ENCODE measurements around the gene SH2D3C.

SH2D3C gene, protein sequence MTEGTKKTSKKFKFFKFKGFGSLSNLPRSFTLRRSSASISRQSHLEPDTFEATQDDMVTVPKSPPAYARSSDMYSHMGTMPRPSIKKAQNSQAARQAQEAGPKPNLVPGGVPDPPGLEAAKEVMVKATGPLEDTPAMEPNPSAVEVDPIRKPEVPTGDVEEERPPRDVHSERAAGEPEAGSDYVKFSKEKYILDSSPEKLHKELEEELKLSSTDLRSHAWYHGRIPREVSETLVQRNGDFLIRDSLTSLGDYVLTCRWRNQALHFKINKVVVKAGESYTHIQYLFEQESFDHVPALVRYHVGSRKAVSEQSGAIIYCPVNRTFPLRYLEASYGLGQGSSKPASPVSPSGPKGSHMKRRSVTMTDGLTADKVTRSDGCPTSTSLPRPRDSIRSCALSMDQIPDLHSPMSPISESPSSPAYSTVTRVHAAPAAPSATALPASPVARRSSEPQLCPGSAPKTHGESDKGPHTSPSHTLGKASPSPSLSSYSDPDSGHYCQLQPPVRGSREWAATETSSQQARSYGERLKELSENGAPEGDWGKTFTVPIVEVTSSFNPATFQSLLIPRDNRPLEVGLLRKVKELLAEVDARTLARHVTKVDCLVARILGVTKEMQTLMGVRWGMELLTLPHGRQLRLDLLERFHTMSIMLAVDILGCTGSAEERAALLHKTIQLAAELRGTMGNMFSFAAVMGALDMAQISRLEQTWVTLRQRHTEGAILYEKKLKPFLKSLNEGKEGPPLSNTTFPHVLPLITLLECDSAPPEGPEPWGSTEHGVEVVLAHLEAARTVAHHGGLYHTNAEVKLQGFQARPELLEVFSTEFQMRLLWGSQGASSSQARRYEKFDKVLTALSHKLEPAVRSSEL

DNA sequence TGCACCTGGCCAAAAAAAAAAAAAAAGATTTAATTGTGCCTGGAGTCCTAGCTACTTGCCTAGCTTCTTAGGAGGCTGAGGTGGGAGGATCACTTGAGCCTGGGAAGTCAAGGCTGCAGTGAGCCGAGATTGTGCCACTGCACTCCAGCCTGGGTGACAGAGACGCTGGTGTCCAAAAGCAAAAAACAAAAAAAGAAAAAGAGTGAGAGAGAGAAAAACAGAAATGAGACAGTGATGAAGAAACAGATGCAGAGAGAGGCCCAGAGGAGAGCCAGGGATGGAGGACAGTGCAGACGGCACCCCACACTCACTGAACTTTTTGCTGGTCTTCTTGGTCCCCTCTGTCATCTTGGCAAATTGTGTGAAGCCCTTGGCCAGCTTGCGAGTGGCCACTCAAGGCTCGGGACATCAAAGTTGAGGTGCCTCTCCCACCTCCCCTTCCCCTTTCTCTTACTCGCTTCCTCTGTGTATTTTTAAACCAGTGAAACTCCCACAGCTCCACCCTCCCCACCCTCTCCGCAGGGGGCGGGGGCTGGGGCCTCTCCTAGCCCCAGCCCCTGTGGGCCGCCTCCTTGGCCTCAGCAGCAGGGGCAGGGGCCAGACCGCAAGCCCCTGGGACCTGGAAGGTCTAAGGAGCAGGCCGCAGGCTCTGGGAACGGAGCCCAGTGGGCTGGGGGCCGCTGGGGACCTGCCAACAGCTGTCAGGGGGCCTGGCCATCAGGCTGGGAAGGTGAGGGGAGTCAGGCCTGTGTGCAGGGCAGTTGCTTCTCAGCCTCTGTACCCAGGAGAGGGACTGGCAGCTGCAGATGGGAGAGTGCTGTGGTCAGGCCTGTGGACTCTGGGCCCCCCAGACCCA, at the start of gene SH2D3C:
Gene SH2D3C, minus strand, starts transcription at position 387 of the 856 bp plus-strand sequence. Its CDS starts 39 bp downstream, at position 348.
- FAIRE-seq, result no peak

DNA sequence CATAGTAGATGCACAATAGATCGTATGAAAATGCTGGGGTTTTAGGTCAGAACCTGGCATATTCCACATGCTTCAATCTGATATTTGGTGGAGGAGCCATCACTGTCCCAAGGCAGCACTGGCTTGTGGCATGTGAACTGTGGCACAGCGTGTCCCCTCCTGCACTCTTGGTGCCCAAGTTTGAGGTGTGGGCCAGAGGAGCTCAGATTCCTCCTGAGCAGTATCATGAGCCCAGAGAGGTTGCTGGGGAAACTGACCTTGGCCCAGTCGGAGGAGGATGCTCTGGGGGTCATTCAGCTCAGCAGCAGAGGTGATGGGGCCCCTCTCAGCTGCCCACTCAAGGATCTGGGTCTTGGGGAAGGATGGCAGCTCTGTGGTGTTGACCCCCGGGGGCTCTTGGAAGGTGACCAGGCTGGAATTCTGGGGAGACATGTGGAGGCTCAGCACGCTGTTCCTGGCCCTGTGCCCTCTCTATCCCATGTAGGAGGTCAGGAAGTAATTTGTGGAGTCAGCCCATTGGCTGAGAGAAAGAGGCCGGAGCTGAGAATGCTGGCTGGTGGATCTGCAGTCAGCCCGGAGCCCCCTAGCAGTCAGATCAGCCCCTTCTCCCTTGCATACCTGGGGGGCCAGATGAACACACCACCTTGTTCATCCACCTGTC, 47.9 kb upstream of the SH2D3C start:
- no peak for FAIRE-seq

DNA sequence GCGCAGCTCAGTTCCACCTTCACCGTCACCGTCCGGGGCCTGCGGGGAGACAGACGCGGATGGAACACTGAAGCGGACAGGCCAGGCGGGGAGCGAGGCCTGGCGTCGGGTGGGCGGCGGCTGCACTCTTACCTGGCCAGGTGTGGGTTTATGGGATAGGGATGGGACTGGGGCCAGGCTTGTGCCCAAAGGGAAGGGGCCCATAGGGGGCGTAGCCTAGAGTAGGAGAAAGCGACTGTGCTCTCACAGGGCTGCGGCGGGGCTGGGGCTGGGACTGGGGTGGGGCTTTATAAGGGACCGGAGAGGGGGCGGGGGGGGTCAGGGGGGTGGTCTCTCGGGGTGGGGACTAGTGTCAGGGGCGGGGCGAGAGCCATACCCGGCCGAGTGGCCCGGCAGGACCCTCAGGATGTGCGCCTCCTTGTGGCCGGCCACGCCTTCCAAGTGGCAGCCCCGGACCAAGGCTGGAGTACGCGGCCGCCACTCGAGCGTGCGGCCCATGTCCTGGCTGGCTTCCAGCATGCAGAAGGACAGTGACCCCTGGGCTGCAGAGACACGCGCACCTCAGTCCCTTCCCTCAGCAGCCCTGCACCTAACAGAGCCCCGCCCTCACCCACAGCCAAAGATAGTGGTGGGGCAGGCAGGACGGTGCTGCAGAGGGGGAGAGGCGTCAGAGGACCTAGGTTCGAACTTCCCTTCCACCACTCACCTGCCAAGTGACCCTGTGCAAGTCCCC, 47.0 kb upstream of the SH2D3C start:
- FAIRE-seq, result no peak

DNA sequence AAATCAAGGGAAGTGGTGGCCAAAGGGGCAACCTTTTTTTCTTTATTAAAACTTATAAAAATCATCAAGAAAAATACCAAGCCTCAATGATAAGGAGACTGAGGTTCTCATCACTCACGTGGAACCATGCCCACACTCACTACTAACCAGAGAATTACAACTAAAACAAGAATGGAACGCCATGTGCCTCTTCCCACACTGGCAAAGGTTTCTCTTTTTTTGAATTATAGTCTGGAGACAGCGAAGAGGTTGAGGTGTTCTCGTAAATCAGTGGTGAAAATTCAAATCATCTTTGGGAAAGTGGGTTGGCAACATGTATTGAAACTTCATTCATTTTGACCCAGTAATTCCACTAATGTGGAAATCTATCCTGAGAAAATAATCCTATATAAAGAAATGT, 43.6 kb upstream of the SH2D3C start:
- no peak for FAIRE-seq

DNA sequence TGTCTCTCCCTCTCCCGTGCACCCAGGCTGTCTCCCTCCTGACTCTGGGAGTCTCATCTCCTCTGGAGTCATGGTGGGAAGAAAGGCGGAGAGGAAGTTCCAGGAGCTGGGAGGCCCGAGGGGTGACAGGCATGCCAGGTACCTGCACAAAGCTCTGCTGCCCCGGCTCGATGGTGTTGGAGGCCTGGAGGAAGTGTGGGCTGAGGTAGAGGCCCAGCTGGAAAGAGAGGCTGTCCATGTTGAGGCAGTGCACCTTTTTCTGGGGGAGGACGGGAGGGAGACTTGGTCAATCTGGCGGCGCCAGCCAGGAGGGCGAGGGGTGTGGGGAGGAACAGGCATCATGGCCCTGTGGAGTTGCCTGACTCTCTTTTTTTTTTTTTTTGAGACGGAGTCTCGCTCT, 40.1 kb upstream of the SH2D3C start:
- no peak for FAIRE-seq

DNA sequence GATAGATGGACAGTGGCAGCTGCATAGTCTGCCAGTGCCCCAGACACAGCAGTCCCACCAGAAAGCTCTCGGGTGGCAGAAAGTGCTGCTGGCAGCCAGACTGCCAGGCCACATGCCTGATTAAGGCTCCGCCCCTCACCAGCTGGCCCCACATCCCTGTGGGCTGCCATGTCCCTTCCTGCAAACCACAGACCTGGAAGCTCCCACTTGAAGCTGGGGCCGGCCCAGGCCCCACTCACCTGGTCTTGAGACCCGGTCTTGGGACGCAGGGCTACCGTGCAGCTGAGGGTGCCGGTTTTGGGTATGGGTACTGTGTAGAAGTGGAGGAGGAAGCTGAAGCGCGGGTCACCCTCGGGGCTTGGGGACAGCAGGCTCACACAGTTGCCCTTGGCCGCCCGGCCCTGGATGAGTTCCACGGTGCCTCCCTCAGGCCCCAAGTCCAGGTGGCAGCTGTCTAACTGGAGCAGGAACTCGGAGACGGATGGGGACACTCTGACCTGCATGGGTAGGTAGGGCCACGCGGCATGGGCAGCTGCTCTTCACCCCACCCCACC, 39.5 kb upstream of the SH2D3C start:
- no peak for FAIRE-seq

DNA sequence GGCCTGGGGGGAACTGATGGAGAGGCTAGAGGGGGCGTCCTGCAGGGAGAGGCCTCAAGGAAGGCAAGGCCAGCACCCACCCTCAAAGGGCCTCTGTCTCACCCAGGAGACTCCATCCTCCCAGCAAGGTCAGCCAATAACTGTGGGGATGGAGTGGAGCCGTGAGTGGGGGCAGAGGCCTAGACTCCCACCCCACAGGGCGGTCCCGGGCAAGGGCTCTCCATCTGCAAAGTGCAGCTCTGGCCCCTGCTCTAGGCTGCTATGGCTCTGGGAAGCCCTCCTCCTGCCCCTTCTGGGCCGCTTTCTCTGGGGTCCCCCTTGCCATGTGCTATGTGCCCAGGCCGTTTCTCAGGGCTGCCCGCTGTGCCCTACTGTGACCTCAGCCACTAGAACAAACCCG, 38.3 kb upstream of the SH2D3C start:
- FAIRE-seq, result no peak

DNA sequence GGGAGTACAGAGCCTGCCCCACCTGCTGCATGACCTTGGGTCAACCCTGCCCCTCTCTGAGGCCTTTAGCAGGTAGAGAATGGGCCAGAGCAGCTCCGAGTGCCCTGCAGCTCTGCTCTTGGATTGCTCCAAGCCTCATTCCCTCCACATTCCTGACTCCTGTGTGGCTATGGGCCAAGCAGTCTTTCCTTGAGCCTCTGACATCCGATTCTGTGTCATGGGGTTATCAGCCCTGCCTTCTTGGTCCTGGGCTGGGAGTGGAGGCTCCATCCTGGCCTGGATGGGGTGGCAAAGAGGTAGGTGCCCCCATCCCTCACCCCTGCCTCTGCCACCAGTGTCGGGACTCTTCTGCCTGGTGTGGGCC, 37.9 kb upstream of the SH2D3C start:
- FAIRE-seq, result no peak

DNA sequence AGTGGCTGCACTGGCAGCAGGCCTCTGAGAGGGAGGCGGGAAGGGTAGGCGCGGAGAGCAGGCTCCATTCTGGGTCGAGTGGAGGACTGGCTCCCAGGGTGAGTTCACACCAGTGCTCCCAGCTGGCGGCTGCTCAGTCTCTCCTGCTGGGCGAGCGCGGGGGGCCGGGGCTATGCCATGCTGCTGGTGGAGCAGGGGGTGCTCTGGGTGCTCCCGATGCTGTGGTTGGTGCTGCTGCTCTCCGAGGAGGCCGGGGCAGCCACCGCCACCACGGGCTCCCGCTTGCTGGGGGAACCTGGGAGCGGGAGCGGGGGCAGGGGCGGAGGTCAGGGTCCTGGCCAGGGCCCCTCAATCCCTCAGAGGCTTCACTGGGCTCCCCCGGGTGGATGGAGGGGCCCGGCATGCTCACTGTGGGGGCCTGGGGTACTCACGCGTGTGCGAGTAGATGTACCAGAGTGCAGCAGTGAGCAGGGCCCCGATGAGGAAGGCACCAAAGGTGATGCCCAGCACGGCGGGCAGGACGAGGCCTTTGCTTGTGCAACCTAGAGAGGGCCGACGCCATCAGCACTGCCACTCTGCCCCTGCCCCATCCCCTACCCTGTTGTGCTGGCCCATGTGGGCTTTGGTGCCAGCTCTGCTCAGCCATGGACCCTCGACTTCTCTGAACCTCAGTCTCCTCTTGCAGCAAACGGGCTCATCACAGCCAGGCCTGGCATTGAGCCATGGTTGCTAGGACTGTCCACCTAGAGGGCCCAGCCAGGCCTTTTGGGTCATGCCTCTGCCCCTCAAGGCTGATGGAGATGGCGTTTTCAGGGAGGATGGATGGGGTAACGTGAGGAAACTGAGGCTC, 37.3 kb upstream of the SH2D3C start:
- no peak for FAIRE-seq

DNA sequence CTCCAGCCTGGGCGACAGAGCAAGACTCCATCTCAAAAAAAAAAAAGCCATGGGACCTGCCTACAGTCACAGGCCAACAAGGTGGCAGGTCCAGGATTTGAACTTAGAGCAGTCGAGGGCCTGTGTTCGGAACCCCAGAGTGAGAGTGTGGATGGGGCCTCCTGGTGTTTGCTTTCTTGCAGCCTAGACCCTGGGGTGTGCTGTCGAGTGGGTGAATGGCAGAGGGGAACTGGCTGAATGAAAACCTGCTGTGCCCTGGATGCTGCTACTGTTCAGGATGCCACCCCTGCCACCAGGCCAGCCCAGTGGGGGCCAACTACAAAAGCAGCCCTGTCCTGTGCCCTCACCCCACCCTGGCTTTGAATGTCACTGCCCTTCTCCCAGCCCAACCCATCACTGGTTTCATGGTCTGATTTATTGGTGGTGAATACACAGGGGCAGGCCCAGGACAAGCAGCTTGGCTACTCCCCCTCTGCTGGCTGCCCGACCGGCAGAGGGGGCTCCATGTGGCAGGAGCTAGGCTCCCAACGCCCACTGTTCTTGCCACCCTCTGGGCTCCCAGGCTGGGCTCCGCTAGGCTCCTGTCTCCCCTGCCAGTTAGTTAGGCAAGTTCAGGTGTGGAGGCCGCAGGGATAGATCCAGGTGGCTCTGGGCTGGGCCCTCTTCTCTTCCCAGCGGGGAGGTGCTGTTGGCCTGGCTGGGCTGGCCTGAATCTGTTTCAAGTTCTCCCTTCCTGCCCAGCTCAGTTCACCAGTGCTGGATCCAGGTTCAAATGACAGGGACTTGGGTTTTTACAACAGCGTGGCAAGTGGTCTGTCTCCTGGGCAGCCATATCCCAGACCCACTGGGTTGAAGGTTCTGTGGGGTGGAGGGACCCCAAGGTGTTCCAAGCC, 36.4 kb upstream of the SH2D3C start:
- no peak for FAIRE-seq

DNA sequence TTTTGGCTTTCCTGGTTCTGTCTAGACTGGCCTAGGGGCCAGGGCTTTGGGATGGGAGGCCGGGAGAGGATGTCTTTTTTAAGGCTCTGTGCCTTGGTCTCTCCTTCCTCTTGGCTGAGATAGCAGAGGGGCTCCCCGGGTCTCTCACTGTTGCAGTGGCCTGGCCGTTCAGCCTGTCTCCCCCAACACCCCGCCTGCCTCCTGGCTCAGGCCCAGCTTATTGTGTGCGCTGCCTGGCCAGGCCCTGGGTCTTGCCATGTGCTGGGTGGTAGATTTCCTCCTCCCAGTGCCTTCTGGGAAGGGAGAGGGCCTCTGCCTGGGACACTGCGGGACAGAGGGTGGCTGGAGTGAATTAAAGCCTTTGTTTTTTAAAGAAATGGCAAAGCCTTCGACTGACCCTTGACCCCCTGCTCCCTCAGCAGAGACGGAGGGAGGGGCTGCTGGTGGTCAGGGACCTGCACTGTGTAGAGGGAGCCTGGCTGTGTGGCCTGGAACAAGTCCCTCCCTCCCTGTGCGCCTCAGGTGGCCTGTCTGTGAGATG, 35.3 kb upstream of the SH2D3C start:
- FAIRE-seq, result no peak

DNA sequence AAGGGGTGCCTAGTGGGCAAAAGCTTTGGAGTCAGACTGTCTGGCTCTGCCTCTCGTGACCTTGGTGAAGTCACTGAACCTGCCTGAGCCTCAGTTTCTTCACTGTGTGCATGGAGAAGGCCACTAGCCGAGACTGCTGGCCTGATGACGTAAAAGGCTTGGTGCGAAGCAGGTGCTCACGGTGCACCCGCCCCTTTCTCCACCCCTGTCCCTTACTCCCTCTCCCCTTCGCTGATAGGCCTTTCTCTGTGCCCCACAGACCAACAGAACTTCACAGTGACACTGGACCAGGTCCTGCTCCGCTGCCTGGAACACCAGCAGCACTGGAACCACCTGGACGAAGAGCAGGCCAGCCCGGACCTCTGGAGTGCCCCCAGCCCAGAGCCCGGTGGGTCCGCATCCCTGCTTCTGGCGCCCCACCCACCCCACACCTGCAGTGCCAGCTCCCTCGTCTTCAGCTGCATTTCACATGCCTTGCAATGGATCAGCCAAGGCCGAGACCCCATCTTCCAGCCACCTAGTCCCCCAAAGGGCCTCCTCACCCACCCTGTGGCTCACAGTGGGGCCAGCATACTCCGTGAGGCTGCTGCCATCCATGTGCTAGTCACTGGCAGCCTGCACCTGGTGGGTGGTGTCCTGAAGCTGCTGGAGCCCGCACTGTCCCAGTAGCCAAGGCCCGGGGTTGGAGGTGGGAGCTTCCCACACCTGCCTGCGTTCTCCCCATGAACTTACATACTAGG, 34.6 kb upstream of the SH2D3C start:
- FAIRE-seq, result no peak

DNA sequence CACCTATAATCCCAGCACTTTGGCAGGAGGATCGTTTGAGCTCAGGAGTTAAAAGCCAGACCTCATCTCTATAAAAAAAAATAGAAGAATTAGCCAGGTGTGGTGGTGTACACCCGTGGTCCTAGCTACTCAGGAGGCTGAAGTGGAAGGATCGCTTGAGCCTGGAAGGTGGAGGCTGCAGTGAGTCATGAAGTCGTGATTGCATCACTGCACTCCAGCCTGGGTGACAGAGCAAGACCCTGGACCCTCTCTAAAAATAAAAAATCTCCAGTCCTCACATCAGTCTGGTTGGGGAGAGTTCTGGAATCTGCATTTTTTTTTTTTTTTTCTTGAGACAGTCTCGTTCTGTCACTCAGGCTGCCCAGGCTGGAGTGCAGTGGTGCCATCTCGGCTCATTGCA, 33.5 kb upstream of the SH2D3C start:
- FAIRE-seq, result no peak

DNA sequence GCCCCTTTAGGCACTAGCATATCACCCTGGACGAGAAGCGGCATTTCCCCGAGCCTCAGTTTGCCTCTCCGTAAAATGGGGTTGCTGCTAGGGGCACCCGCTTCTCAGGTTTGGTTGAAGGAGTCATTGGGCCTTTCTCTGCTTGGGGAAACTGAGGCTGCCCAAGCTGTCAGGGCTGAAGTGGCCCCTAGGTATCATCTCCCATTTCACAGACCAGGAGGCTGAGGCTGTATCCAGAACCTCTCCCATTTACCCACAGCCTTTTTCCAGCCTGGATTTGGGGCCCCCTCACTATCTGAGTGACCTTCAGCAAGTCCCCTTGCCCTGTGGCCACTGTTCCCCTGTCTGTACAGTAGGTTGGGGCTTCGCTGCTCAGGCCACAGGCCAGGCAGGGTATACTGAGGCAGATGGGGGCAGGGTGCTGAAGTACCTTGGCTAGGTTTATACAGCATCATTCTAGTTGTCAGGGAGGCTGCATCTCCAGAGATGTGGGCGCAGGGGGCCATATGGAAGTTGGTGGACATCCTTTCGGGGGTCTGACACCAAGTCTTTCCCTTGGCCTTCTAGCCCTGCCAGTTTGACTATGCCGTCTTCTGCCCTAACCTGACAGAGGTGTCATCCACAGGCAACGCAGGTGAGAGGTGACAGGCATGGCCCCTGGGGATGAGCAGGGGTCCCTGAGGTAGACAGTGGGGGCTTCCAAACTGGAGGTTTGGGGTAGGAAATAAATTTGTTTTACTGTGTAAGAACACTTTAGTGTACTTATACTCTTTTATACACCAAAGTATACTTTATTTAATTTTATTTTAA, 32.1 kb upstream of the SH2D3C start:
- FAIRE-seq, result no peak

DNA sequence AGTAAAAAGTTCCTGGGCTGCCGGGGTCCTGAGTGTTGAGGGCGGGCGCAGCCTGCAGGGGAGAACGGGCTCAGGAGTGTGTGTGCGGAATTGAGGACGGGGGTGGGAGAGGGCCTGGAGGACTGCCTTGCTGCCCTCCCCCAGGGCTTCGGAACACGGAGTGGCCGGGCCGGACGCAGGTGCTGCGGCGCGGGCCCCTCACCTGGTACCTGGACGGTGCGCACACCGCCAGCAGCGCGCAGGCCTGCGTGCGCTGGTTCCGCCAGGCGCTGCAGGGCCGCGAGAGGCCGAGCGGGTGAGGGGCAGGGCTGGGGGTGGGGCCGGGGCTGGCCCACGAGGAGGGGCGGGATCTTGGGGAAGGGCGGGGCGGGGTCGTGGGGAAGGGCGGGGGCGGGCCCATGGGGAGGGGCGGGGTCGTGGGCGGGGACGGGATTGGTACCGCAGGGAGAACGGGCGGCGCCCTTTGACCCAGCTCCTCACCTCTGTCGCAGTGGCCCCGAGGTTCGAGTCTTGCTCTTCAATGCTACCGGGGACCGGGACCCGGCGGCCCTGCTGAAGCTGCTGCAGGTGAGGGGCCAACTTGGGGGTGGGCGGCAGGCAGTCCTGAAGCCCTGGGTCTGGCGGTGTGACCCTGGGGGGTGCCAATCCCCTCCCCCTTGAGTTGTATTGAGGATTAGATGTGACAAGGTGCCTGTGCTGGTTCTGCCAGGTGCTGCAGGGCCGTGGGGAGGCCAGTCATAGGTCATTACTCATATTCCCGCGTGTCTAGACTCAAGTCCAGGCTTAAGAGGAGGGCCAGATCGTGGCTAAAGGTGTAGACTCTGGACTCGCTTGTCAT, 31.3 kb upstream of the SH2D3C start:
- no peak for FAIRE-seq

DNA sequence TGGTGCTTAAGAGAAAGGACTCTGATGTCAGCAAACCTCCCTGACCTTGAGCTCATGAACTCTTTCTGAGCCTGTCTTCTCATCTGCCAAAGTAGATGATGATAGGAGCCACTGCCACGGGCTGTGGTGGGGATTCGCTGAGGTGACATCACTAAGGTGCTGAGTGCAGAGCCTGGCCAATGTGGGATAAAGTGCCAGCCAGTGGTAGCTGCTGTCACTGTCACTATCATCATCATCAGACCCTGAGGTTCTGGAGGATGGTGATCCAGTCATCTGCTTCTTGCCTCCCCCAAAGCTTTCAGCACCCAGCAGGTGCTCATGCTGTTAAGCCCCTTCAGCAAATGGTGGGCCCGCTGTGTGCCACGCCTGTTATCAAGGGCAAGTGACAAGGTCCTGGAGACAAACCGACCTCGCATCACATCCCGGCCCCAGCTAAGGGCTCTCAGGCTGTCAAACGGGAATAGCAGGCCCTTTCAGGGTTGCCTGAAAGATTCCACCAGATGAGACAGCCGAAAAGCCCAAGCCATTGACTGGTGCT, 30.6 kb upstream of the SH2D3C start:
- no peak for FAIRE-seq
